ENCODE data around the gene TRIOBP. TPM values are rescaled to one million over a fixed set of nuclear protein-coding genes. Genes with fewer than 3 reads are reported as not detected.

Gene TRIOBP
- total and polyA plus RNA-seq, 2 of the 13 experiments (the other 11 are each of a cell fraction or from before 2014, with no cell fraction given), result 6.1 to 15.4 TPM

DNA sequence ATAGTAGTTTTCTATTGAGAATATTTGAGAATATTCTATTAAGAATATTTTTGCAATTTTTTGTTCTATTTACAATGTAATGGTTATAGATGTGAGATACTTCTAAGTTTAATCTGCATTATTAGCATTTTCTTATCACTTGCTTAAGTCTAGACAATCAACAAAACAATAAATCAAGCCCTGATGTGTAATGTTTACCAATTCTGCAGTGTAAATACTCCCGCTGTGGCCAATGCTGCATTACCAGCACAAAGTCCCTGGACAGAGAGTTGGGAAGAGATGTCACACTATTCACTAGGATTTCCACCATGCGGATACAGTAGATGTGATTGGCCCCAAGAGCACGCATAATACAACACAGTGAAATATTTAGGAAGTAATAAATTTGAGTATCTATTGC is 63.3 kb downstream of the TRIOBP start (continued):
- TF ChIP-seq JUN (CRISPR knock-in tag; IDR thresholded peaks at IDR 0.05), result no peak
- TF ChIP-seq MIXL1 (CRISPR knock-in tag; IDR thresholded peaks at IDR 0.05), result peak; percentile 61; the same call in 1 of the 2 replicates
- no peak for TF ChIP-seq CBX2 (IDR thresholded peaks at IDR 0.05; ENCODE audit: low read depth, low read length)
- TF ChIP-seq CBX2 (CRISPR knock-in tag; IDR thresholded peaks at IDR 0.05; ENCODE audit: low read depth), result no peak
- TF ChIP-seq, protein P1, sequence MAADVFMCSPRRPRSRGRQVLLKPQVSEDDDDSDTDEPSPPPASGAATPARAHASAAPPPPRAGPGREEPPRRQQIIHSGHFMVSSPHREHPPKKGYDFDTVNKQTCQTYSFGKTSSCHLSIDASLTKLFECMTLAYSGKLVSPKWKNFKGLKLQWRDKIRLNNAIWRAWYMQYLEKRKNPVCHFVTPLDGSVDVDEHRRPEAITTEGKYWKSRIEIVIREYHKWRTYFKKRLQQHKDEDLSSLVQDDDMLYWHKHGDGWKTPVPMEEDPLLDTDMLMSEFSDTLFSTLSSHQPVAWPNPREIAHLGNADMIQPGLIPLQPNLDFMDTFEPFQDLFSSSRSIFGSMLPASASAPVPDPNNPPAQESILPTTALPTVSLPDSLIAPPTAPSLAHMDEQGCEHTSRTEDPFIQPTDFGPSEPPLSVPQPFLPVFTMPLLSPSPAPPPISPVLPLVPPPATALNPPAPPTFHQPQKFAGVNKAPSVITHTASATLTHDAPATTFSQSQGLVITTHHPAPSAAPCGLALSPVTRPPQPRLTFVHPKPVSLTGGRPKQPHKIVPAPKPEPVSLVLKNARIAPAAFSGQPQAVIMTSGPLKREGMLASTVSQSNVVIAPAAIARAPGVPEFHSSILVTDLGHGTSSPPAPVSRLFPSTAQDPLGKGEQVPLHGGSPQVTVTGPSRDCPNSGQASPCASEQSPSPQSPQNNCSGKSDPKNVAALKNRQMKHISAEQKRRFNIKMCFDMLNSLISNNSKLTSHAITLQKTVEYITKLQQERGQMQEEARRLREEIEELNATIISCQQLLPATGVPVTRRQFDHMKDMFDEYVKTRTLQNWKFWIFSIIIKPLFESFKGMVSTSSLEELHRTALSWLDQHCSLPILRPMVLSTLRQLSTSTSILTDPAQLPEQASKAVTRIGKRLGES (CRISPR knock-in tag; IDR thresholded peaks at IDR 0.05; ENCODE audit: borderline replicate concordance), result no peak
- no peak for TF ChIP-seq STAG1 (CRISPR knock-in tag; IDR thresholded peaks at IDR 0.05)
- TF ChIP-seq, protein P2, sequence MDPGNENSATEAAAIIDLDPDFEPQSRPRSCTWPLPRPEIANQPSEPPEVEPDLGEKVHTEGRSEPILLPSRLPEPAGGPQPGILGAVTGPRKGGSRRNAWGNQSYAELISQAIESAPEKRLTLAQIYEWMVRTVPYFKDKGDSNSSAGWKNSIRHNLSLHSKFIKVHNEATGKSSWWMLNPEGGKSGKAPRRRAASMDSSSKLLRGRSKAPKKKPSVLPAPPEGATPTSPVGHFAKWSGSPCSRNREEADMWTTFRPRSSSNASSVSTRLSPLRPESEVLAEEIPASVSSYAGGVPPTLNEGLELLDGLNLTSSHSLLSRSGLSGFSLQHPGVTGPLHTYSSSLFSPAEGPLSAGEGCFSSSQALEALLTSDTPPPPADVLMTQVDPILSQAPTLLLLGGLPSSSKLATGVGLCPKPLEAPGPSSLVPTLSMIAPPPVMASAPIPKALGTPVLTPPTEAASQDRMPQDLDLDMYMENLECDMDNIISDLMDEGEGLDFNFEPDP (CRISPR knock-in tag; conservative IDR thresholded peaks at IDR 0.05), result no peak
- TF ChIP-seq HOXA9 (CRISPR knock-in tag; IDR thresholded peaks at IDR 0.05; ENCODE audit: borderline replicate concordance), result 0 out of 2 replicates have a peak, but pooled peaks have one; percentile 64
- no peak for TF ChIP-seq SNAPC5 (CRISPR knock-in tag; IDR thresholded peaks at IDR 0.05; ENCODE audit: borderline replicate concordance)
- no peak for TF ChIP-seq ZNF143 (CRISPR knock-in tag; IDR thresholded peaks at IDR 0.05)
- peak; percentile 75 for TF ChIP-seq KDM6A (CRISPR knock-in tag; IDR thresholded peaks at IDR 0.05; ENCODE audit: low read depth)
- peak; percentile 72 for TF ChIP-seq ELF3 (CRISPR knock-in tag; IDR thresholded peaks at IDR 0.05)
- TF ChIP-seq ZNF644 (CRISPR knock-in tag; IDR thresholded peaks at IDR 0.05; ENCODE audit: low read depth), result no peak
- peak; percentile 90 for TF ChIP-seq BCL6 (CRISPR knock-in tag; IDR thresholded peaks at IDR 0.05)
- TF ChIP-seq ZNF205 (CRISPR knock-in tag; IDR thresholded peaks at IDR 0.05), result no peak
- TF ChIP-seq, protein P3, sequence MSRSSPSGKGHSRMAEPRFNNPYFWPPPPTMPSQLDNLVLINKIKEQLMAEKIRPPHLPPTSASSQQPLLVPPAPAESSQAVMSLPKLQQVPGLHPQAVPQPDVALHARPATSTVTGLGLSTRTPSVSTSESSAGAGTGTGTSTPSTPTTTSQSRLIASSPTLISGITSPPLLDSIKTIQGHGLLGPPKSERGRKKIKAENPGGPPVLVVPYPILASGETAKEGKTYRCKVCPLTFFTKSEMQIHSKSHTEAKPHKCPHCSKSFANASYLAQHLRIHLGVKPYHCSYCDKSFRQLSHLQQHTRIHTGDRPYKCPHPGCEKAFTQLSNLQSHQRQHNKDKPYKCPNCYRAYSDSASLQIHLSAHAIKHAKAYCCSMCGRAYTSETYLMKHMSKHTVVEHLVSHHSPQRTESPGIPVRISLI (CRISPR knock-in tag; IDR thresholded peaks at IDR 0.05; ENCODE audit: borderline replicate concordance), result no peak
- TF ChIP-seq, protein P4, sequence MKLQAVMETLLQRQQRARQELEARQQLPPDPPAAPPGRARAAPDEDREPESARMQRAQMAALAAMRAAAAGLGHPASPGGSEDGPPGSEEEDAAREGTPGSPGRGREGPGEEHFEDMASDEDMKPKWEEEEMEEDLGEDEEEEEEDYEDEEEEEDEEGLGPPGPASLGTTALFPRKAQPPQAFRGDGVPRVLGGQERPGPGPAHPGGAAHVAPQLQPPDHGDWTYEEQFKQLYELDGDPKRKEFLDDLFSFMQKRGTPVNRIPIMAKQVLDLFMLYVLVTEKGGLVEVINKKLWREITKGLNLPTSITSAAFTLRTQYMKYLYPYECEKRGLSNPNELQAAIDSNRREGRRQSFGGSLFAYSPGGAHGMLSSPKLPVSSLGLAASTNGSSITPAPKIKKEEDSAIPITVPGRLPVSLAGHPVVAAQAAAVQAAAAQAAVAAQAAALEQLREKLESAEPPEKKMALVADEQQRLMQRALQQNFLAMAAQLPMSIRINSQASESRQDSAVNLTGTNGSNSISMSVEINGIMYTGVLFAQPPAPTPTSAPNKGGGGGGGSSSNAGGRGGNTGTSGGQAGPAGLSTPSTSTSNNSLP (IDR thresholded peaks at IDR 0.05; ENCODE audit: low read depth, low read length), result peak; percentile 84; the same call in 1 of the 2 replicates
- TF ChIP-seq SRSF1 (optimal IDR thresholded peaks at IDR 0.05; ENCODE audit: low read depth, low read length), result no peak
- TF ChIP-seq, protein P5, sequence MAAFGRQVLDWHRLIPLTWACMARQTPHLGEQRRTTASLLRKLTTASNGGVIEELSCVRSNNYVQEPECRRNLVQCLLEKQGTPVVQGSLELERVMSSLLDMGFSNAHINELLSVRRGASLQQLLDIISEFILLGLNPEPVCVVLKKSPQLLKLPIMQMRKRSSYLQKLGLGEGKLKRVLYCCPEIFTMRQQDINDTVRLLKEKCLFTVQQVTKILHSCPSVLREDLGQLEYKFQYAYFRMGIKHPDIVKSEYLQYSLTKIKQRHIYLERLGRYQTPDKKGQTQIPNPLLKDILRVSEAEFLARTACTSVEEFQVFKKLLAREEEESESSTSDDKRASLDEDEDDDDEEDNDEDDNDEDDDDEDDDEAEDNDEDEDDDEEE (CRISPR knock-in tag; IDR thresholded peaks at IDR 0.05), result no peak
- peak; percentile 69 for TF ChIP-seq RARA (CRISPR knock-in tag; IDR thresholded peaks at IDR 0.05)
- TF ChIP-seq MIER2 (CRISPR knock-in tag; IDR thresholded peaks at IDR 0.05), result 0 out of 2 replicates have a peak, but pooled peaks have one; percentile 39
- TF ChIP-seq ZNF18 (CRISPR knock-in tag; IDR thresholded peaks at IDR 0.05; ENCODE audit: insufficient replicate concordance), result no peak
